GM21576 (cell line): ENCODE data around the gene CHCT1.
"Not testable (repeated sequence)": the region's sequence is repeated elsewhere in the genome, so short reads cannot be mapped to it uniquely, and the experiment has no call there.

Source experiments
- ATAC-seq: cut with Tn5 transposase; IDR thresholded peaks from one replicate; pipeline ENCODE4 v1.9.1; 2021; ENCODE audit warnings: mild to moderate bottlenecking, moderate library complexity; ENCODE audit not compliant: unreplicated experiment

The CHCT1 gene

GRCh38 chr17:60422162-60422665 lies at the start of gene CHCT1:
CHCT1 (plus strand) TSS chr17:60422489; CDS start chr17:60422593, 104 bp downstream.
- no peak for ATAC-seq

DNA sequence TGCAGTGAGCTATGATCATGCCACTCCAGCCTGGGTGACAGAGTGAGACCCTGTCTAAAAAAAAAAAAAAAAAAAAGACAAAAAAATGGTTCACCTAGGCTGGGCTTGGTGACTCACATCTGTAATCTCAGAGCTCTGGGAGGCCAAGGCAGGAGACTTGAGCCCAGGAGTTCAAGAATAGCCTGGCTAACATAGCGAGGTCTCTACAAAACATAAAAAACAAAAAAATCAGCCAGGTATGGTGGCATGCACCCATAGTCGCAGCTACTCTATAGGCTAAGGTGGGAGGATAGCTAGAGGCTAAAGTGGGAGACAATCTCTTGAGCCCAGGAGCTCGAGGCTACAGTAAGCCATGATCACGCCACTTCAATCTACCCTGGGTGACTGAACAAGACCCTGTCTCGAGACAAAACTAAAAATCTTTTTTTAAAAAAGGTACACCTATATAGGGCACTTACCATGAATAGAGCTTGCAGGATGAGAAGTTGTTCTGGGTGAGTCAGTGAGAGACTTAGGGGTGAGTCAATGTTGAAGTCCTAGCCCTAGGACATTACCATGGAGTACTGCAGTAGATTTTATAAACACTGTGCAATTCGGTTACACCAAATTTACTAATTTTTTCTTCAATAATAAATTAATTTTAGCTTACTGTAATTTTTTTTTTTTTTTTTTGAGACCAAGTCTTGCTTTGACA lies 49.4 kb upstream of the CHCT1 start:
- no peak for ATAC-seq

GRCh38 chr17:60378187-60378586 lies 44.1 kb upstream of the CHCT1 start:
- not testable (repeated sequence) for ATAC-seq

DNA sequence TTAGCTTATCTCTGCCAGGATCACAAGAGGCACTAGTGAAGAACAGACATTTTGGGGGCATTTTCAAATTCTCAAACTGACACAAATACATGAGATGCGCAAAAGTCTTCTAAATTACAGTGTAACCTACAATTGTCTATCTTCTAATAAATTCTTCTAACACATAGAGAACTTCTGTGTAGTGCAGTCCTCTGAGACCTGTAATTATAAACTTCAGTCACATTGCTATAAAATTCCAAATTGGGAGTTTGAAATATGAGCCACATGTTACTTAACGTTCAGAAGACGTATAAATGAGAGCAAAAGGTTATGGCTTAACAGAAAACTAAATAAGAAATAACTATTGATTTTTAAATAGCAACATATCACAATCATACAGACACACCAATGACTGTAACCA lies 42.8 kb upstream of the CHCT1 start:
- not testable (repeated sequence) for ATAC-seq

- ATAC-seq: no peak
These were observed 40.3 kb upstream of the CHCT1 start for GRCh38 chr17:60381958-60382357.

DNA sequence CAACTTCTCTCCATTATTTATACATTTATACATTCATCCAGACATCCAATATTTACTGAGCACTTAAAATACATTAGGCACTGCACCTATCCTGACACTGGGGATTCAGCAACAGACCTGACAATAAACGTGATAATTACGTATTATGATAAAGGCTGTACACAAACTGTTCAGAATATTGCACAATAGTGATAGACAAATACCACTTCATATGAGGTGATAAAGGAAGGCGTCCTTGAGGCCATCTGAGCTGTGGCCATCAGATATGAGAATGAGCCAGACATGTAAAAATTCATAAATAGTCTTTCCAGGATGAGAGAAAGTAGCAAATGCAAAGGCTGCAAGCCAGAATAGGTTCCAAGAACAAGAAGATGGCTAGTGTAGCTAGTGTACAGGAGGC lies 38.9 kb upstream of the CHCT1 start:
- no peak for ATAC-seq

GRCh38 chr17:60384921-60385320 lies 37.4 kb upstream of the CHCT1 start:
- ATAC-seq: not testable (repeated sequence)

DNA sequence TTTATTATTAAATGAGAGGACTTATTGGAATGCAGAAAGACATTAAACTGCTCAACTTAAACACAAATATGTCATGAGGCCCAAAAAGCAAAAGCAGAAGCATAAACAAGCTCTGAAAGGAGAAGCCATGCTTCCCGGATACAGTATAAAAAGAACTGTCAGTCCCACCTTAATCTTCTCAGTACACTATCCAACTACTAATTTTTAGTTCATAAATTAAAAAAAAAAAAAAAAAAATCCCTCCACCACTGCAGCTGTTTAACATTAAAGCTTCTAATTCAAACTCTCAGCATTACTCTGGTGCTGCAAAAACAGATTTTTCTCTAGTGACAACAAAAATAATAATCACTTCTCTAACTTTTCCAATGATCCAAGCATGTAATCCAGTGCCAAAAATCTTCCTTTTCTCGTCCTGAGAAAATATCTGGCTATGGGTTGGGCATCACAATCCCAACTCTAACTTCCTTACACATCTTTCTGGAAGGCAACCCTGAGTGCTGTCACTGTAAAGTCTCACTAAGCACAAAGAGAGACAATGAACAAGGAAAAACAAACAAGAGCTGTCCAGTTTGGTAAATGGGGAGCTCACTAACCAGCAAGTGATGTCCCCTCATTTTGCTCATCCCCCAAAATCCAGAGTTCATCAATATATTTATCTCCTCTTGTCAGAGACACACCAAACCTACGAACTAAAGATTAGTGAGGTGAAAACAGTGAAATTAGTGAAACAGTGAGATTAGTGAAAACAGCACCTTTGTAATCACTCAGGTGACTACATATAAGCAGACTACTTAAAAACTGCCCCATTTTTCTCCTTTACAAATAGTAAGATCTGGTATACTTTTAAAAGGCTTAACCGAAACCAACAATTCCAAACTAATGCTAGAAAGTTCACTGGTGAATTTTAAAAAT lies 35.9 kb upstream of the CHCT1 start:
- no peak for ATAC-seq

DNA sequence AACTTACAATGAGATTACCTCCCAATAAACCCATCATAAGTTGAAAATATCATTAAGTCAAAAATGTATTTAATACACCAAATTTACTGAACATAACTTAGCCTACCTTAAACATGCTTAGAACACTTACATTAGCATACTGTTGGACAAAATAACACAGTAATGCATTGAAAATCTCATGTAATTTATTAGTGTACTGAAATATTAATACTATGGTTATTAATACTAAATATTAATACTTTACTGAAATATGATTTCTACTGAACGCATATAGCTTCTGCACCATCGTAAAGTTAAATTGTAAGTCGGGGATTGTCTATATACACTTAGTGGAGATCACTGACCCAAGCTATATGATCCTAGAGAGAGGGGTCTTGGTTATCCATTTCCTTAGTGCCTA lies 34.6 kb upstream of the CHCT1 start:
- no peak for ATAC-seq

GRCh38 chr17:60388742-60389141 lies 33.5 kb upstream of the CHCT1 start:
- no peak for ATAC-seq

DNA sequence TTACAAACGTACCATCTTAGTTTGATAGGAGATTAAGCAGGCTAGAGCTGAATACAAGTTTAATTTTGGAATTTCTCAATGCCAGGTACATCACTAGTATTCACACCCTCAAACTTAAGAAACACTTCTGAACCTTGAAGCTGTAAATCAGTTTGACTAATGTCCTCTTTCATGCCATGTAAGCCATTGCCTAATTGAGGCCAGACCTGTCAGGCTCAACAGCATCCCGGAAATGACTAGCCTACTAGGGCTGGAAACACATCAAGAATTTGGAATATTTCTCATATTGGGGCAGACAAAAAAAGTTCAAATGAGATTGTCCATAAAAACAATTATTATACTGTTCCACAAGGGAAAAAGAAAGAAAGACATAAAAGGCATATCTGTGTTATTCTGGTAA lies 32.1 kb upstream of the CHCT1 start:
- ATAC-seq: no peak

DNA sequence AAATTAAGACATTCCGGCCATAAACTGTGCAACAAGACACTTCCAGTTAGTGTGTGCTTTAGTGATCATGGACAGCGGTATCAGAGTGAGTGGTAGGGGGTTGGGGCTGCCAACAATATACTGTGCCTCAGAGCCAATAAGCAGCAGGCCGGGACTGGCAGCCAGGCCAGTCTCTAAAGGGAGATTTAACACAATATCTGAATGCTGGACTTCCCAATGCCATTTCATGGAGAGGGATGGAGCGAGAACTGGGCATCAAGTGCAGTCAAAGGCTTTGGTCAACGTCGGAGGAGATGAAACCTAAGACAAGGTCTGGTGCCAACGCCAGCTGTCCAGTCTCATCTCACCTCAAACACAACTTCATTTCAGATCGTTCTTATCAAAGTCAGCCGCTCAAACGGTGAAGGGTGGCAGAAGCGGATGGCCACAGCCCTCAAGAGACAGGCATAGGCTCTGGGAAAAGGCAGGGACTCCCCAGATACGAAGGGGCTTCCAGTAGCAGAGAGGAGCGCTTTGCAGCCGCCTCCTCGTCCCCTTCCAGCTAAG lies 31.3 kb upstream of the CHCT1 start:
- ATAC-seq: no peak

GRCh38 chr17:60391471-60392041 lies 30.7 kb upstream of the CHCT1 start:
- ATAC-seq: peak; percentile 25

DNA sequence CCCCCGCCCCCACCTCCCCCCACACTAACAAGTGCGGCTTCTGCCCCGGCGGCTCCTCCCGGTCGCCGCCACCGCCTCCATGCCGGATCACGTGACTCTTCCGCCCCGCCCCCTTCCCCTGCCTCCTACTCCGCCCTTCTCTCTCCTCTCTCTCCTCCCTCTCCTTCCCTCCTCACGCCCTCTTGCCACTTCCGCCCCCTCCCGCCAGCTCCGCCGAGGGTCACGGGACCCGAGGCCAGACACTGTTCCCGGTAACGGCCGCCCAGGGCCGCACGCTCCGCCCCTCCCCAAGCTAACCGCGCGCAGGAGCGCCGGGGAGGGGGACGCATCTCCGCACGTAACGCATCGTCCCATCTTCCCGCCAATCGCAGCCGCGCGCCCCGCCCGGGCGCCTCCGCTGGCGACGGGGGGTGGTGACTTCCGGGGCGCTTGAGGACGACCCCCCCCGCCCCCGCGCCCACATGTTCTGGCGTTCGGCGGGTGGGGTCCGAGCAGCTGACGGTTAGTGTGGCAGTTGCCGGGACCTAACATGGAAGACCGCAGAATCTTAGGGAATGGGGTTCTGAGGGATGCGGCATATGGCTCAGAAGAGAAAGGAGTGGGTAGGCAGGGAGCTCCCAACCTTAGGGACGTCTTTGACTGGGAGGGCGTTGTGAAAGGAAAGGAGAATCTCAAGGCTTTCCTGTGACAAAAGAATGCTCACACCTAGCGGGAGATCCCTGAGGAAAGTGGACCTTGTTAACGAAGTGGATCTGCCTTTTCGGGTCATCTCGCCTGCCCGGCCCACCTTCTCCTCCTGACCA lies 30.0 kb upstream of the CHCT1 start, which contains the start of gene USP32:
TSS of gene USP32 (minus strand) at position 92 of the 803 bp plus-strand sequence. CDS start 194 bp downstream, outside the sequence.
- peak; percentile 81 for ATAC-seq

- ATAC-seq: no peak
These were observed 29.2 kb upstream of the CHCT1 start for GRCh38 chr17:60392845-60393702.

- no peak for ATAC-seq
These were observed 28.2 kb upstream of the CHCT1 start for GRCh38 chr17:60393840-60394723.

DNA sequence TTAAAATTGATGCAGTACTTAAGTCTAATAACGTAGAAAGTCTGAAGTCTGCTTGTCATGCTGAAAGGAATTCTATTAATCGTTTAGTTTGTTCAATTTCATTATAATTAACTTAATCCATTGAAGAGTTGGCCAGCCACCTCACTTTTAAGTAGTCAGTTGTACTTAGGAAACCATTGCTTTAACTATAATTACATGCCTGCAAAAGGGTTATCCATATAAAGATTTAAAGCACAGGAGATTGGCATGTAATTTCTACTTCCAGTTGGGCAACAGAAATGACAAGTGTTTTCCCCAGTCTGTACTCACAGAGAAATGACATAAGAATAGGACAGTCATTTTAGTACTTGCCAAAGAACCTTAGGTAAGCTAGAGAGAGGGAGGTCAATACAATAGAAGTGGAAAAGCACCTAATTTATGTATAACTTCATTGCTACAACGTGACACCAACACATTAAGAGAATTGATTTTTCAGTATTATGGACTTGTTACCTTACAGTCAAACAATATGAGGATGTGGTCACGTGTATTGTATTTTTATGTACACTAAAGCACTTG lies 26.7 kb upstream of the CHCT1 start:
- ATAC-seq: no peak

DNA sequence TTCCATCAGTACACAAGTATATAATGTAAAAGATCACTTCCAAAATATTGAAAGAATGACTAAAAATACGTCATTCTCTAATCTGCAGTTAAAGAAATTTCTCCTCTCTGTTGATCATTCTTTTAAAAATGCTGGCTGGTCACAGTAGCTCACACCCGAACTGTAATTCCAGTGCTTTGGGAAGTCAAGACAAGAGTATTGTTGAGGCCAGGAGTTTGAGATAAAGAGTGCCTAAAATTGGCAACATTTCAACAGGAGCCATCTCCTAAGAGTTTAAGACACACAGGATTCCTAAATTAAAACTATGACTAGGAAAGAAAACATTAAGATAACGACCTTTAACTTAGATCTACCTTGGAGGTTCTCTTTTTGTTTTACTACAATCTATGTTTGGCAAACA lies 25.9 kb upstream of the CHCT1 start:
- no peak for ATAC-seq
